Mucosa of rectum (tissue), 2 donors: ENCODE data around the gene HOTAIR.

Source experiments
- H3K27ac ChIP-seq, 2 donors: one replicate each; pipeline ENCODE4 v1.7.0; 2013; ENCODE audit warnings: inconsistent platforms in 2 of 2, low read depth in 2 of 2, low read length in 2 of 2
- H3K27me3 ChIP-seq, 2 donors: one replicate each; pipeline ENCODE4 v1.7.0; 2013; ENCODE audit warnings: low read length in 2 of 2; ENCODE audit not compliant: control insufficient read depth in 2 of 2, insufficient read depth in 2 of 2
- H3K36me3 ChIP-seq, 2 donors: one replicate each; pipeline ENCODE4 v1.7.0; 2013; ENCODE audit warnings: low read length in 2 of 2; ENCODE audit not compliant: control insufficient read depth in 2 of 2, insufficient read depth in 2 of 2
- H3K4me1 ChIP-seq, 2 donors: one replicate each; pipeline ENCODE4 v1.7.0; 2013; ENCODE audit warnings: low read length in 2 of 2, mild to moderate bottlenecking in 1 of 2; ENCODE audit not compliant: control insufficient read depth in 2 of 2, insufficient read depth in 2 of 2
- H3K4me3 ChIP-seq, 2 donors: one replicate each; pipeline ENCODE4 v1.7.0; 2013; ENCODE audit warnings: low read length in 2 of 2
- H3K9ac ChIP-seq, 2 donors: one replicate each; pipeline ENCODE4 v1.7.0; 2013; ENCODE audit warnings: low read length in 2 of 2, low read depth in 1 of 2, mild to moderate bottlenecking in 1 of 2
- H3K9me3 ChIP-seq, 2 donors: one replicate each; pipeline ENCODE4 v1.7.0; 2013; ENCODE audit warnings: low read length in 2 of 2; ENCODE audit not compliant: control insufficient read depth in 2 of 2
- donor health status: healthy.
- donor health status: Normal muscosa, but diverticular disease.

Gene HOTAIR

GRCh38 chr12:53985994-53986685 lies 11.4 kb upstream of the HOTAIR start:
- H3K36me3 ChIP-seq, result no peaks in the 10 kb centered on the region
- no peak overlapping the region for H3K9ac ChIP-seq
- H3K4me3 ChIP-seq, result no peak overlapping the region
- H3K27me3 ChIP-seq, result peaks cover 88 to 95% of the 10 kb centered on the region in 2 donors
- H3K27ac ChIP-seq, result no peak overlapping the region
- no peaks in the 10 kb centered on the region for H3K9me3 ChIP-seq
- peaks cover 0 to 8% of the 10 kb centered on the region in 2 donors for H3K4me1 ChIP-seq

GRCh38 chr12:53985692-53985993 lies 10.9 kb upstream of the HOTAIR start:
- H3K36me3 ChIP-seq, result no peaks in the 10 kb centered on the region
- H3K4me3 ChIP-seq, result no peak overlapping the region
- H3K4me1 ChIP-seq, result peaks cover 0 to 8% of the 10 kb centered on the region in 2 donors
- no peaks in the 10 kb centered on the region for H3K9me3 ChIP-seq
- H3K27me3 ChIP-seq, result peaks cover 88 to 95% of the 10 kb centered on the region in 2 donors
- no peak overlapping the region for H3K9ac ChIP-seq
- no peak overlapping the region for H3K27ac ChIP-seq

GRCh38 chr12:53984901-53985691 lies 10.3 kb upstream of the HOTAIR start, which contains the start of gene HOXC10:
TSS of gene HOXC10 (plus strand) at chr12:53985146. CDS start at chr12:53985260, 114 bp downstream.
- no peaks in the 10 kb centered on the region for H3K36me3 ChIP-seq
- no peak within 1 kb of the TSS for H3K27ac ChIP-seq
- H3K9ac ChIP-seq, result no peak within 1 kb of the TSS
- no peak within 1 kb of the TSS for H3K4me3 ChIP-seq
- no peaks in the 10 kb centered on the region for H3K9me3 ChIP-seq
- peaks cover 0 to 8% of the 10 kb centered on the region in 2 donors for H3K4me1 ChIP-seq
- H3K27me3 ChIP-seq, result peaks cover 85 to 95% of the 10 kb centered on the region in 2 donors

- H3K27ac ChIP-seq, result no peak overlapping the region
- peaks cover 87 to 94% of the 10 kb centered on the region in 2 donors for H3K27me3 ChIP-seq
- H3K9me3 ChIP-seq, result no peaks in the 10 kb centered on the region
- H3K4me3 ChIP-seq, result no peak overlapping the region
- no peak overlapping the region for H3K9ac ChIP-seq
- H3K4me1 ChIP-seq, result peaks cover 0 to 2% of the 10 kb centered on the region in 2 donors
- no peaks in the 10 kb centered on the region for H3K36me3 ChIP-seq
Observed at GRCh38 chr12:53983950-53984572, 9.3 kb upstream of the HOTAIR start.

- no peak overlapping the region for H3K27ac ChIP-seq
- peaks cover 2 to 4% of the 10 kb centered on the region in 2 donors for H3K4me1 ChIP-seq
- no peaks in the 10 kb centered on the region for H3K9me3 ChIP-seq
- H3K9ac ChIP-seq, result no peak overlapping the region
- H3K36me3 ChIP-seq, result no peaks in the 10 kb centered on the region
- H3K27me3 ChIP-seq, result peaks cover 88 to 93% of the 10 kb centered on the region in 2 donors
- no peak overlapping the region for H3K4me3 ChIP-seq
Observed at GRCh38 chr12:53983568-53983949, 8.8 kb upstream of the HOTAIR start.

GRCh38 chr12:53982648-53983567 lies 8.2 kb upstream of the HOTAIR start:
- Histone ChIP-seq H3K4me1 (peaks cover 2 to 5% of the 10 kb centered on the region in 2 donors), H3K36me3 (no peaks in the 10 kb centered on the region), H3K27ac (no peak overlapping the region), H3K9me3 (no peaks in the 10 kb centered on the region), H3K9ac (no peak overlapping the region), H3K27me3 (peaks cover 86 to 91% of the 10 kb centered on the region in 2 donors), H3K4me3 (no peak overlapping the region)

- Histone ChIP-seq H3K36me3 (no peaks in the 10 kb centered on the region), H3K27me3 (peaks cover 86 to 89% of the 10 kb centered on the region in 2 donors), H3K9me3 (no peaks in the 10 kb centered on the region), H3K27ac (no peak overlapping the region), H3K4me1 (peaks cover 2 to 5% of the 10 kb centered on the region in 2 donors), H3K9ac (no peak overlapping the region), H3K4me3 (no peak overlapping the region)
Observed at GRCh38 chr12:53981634-53982565, 7.1 kb upstream of the HOTAIR start.

GRCh38 chr12:53980802-53981496 lies 6.2 kb upstream of the HOTAIR start:
- Histone ChIP-seq H3K9ac (no peak overlapping the region), H3K4me1 (peaks cover 2 to 5% of the 10 kb centered on the region in 2 donors), H3K4me3 (no peak overlapping the region), H3K9me3 (no peaks in the 10 kb centered on the region), H3K27me3 (peaks cover 86 to 89% of the 10 kb centered on the region in 2 donors), H3K27ac (no peak overlapping the region), H3K36me3 (no peaks in the 10 kb centered on the region)
